GM18499 (cell line): ENCODE measurements around the gene RELN.

Source experiments
- ATAC-seq: cut with Tn5 transposase; IDR thresholded peaks from one replicate; pipeline ENCODE4 v1.9.1; 2021; ENCODE audit warnings: moderate number of reproducible peaks; ENCODE audit not compliant: insufficient read depth, unreplicated experiment

The RELN gene

DNA sequence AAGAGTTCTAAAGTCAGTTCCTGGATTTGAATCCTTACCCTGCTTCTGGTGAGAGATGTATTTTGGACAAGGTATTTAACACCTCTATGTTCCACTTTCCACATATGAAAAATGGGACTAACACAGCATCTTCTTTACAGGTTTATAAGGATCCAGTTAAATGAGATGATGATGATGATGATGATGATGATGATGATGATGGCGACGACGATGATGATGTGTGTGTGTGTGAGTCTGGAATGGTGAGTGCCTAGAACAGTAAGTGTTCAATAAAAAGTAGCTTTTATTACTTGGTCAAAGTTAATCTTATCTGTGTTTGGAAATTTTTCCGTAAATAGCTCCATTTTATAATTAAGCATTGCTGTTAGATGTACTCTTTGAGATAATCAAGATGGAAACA is 295.2 kb downstream of the RELN start:
- ATAC-seq = no peak

DNA sequence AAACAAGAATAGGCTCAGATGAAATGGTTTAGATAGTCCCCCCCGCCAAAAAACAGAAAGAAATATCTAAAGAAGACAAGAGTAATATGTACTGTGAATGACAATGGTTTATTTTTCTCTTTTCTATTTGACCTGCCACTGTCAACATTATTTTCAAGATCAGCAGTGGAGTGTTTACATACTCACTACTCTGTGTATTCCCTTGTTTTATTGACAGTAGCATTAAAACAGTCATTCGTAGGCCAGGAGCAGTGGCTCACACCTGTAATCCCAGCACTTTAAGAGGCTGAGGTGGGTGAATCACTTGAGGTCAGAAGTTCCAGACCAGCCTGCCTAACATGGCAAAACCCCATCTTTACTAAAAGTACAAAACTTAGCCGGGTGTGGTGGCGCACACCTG is 298.2 kb downstream of the RELN start:
- no peak for ATAC-seq

DNA sequence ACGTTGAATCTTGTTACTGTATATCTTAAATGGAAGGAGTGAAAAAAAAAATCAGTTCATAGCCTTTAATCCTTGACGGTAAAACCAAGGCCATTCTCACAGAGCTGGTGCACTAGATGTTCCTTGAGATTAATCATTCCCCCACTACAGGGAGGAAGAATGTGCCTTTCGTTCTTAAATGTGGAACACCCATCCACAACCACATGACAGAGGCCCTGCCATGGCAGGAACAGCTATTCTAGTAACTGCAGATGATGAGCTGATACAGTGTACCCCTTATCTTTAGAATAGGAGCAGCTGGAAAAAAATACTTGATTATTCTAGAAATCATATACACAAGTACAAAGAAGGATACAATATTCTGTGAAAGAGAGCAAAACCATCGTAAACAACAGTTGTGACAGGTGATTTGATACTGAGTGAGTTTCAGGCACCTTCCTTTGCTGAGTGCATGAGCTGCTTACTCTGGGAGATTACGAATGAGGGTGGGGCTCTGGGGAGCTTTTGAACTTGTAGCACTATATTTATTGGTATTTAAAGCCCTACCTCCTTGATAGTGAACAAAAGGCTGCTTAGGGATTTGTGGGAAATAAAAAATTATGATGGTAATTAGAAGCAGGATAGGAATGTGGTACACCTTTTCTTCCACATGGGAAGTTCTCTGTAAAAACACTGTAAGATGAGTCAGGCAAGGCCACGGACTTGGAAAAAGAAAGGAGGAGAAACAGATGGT is 299.1 kb downstream of the RELN start:
- no peak for ATAC-seq

DNA sequence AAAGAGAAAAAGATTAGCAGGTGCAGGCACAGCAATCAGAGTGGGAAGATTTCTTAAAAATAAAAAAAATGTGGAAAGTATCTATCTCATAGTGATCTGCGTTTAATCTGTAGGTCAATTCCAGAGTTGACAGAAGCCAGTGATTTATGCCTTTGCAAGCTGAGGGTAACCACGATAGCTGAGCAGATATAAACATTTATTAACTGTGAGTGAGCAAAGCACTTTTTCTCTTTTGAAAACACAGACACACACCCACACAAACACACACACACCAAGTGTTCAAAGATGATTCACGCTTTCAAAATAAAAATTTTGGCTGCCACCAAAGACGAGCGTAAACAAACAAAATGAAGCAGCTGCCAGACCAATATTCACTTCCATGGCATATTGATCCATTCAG is 300.2 kb downstream of the RELN start:
- ATAC-seq = no peak

DNA sequence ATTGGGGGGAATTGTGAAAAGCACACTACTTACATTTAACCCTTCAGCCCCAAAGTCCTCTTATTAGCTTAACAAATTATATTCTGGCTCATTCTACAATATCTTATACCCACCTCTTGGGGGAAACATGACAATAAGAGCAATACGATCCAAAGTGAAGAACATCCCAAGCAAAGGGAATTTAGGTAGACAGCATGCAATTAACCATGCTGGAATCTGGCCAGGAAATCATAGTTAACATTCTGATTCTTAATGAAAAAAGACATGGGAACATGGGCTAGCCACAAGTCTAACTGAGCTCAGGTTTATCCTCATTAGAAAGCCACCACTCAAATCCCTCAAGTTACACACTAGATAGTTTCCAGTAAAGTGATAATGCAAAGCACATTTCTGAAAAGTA is 301.5 kb downstream of the RELN start:
- no peak for ATAC-seq

DNA sequence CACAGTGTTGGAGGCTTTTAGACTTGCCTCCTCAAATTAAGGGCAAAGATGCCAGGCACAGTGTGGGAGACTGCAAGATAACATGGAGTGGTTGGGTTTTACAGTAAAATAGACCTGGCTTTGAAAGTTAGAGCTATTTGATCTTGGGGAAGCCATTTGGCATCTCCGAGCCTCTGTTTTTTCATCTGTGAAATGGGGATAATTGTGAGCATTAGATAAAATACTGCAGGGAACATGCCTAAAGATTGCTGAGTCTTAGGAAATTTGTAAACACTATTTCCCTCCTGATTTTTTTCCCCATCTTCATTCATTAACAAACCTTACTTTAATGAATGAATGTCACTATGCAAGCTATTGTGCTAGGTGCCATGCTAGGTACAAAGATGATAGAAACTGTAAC is 302.2 kb downstream of the RELN start:
- ATAC-seq = no peak

DNA sequence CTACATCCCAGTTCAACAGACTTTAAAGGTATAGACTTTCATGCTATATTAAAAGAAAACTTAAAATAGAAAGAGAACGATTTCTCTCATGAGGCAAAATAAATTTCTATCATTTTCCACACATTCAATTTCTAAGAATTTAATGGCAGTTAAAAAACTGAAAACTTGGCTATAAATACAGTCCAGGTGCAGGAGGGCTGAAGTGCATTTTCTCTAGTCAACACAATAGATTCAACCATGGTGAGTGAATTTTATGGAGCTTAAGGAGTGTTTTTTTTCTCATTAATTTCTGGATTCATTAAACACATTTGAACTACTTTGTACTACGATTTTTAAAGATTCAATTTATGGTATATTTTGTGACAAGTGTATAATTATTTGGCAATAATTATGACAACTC is 302.7 kb downstream of the RELN start:
- no peak for ATAC-seq

DNA sequence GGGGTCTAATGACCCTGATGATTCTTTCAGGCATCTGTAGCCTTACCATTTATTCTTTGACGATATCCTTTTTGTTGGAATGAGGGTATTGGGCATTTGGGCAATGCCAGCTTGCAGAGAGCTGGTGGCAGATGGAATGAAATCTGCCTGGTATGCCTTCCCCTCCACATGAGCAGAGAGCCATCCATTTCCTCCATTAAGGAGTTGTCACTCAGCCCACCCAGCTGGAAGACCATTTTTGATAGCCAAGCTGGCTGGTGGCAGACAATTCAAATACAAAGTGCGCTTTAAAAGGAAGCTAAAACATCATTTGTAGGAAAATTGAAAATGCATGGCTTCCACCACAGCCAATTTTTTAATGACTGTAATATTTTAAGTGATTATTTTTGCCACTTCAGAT is 303.4 kb downstream of the RELN start:
- no peak for ATAC-seq

DNA sequence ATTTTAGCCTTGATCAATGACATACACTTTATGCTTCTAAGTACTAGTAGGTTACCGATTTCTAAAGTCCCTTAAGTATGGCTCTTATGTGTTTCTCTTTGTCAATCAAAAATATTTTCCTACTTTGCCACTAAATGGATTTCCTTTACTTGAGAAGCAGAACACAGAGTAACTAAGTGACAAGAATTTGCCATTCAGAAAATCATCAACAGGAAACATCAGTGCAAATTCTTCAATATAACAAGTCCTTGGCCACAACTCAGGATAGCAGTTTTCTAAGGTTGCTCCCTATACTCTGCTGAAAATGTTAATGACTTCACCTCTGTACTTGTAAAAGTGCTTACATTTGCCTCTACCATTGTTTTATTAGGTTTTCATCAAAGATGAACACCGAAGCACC is 303.8 kb downstream of the RELN start:
- ATAC-seq = no peak

DNA sequence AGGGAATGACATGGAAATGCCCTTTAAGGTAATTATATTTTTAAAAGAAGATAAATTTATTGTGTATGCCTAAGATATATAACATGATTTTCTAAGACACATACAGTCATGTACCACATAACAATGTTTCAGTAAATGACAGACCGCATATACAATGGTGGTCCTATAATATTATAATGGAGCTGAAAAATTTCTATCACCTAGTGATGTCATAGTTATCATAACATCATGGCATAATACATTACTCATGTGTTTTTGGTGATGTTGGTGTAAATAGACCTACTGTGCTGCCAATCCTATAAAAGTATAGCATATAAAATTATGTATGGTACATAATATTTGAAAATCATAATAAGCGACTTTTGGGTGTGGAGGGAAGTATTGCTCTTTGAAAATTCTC is 306.1 kb downstream of the RELN start:
- no peak for ATAC-seq

DNA sequence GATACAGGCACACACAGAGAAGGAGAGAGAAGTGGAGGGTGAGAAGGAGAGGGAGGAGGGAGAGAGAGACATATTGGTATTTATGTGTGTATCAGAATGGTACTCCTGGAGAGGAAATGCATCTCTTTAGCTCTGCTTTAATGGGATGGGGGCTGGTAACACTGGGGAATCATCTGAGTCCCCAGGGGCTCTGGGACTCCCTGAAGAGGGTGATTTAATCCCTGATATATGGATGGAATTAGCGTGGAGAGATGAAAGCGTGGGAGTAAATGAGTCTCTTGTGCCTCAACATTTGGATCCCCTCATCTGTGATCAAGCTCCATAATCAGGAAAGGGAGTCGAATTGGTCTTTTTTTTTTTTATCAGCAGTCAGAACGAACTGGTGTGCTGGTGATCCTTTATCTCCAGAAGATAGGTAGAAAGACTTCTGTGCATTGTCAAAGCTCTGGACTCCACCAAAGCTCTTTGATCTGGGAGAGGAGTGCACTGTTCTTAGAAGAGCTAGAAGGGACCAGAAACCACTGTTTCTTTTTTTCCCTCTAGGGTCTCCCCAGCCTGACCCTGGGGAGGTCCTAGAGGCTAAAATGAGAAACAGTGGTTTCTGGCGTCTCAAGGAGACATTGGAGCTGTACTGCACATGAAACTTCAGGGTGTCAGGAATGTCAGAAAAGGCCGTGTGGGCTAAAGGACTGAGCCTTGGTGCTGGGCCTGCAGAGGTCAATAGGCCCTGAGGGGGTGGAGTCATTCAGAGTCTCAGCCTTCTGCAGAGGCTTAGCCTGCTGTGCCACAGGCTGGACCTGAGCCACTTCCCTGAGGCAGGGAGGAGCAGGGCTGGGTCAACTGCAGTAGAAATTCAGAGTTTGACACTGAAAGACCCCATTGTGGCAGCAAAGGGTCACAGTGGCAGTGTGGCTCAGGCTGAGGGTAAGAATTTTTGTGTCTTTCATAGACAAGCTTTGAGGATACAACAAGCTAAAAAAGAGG is 309.0 kb downstream of the RELN start:
- no peak for ATAC-seq

DNA sequence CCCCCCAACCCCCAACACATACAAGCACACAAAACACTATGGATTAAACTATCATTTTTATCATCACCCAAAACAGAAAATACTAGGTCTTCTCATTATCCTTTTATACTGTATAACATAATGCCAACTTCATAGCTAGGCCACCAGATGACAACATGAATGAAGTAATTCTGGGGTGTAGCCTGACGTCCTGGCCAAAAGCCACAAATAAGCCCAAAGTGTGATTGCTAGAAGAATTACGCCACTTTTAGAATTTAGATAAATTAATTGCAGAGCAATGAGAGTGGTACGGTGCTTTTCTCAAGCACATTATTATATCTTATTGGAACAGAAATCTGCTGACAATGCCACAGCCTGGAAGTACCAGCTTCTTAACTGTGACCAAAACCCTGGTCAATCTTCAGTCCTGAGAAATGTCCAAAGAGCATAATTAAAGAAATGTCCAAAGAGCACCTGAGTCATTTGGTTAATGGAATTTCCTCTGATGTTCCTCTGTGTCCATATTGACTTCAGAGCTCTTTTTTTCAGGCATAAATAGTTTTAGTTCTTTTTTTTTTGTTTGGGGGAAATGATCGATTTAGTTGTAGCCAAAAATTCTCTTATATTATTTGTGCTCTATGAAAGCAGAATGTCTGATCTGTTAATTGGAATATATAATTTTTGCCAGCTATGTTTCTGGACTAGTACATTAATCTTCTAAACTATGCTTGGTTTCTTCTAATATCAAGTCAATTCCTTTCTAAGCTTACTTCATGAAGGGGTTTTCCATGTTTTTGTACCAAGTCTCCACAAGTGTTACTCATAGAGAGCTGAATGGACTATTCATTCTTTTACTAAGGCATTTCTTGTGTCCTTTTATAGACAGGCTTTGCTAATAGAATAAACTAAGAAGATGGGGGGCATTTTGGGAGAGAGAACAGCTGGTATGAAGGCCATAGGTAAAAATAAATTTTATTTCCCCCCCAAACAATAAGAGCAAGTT is 310.0 kb downstream of the RELN start:
- no peak for ATAC-seq

DNA sequence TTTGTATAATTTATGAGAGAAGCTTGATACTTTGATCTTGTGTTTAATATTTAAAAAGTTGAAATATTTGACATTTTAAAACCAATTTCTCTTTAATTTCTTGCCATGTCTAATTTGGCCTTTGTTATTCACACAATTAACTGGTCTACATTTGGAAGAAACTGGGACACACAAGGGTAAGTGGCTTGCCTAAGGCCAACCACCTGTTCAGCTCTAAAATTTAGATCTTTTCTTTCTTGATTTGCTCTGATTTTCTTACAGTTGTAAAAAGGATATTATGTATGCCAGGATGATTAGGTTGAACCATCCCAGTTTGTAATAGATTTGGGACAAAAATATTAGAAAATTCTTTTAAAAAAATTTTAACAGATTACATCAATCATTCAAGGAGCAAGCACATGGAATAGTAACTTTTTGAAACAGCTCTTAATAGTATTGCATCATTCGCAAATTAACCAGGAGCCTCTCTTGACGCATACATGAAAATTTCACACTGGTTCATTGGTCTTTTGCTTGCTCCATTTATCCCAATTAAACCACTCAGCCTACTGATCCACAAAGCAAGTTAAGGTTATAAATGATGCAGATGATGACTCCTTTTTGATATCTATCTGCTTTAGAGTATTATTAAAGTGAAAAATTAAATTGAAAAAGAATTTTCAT is 321.0 kb downstream of the RELN start:
- no peak for ATAC-seq

DNA sequence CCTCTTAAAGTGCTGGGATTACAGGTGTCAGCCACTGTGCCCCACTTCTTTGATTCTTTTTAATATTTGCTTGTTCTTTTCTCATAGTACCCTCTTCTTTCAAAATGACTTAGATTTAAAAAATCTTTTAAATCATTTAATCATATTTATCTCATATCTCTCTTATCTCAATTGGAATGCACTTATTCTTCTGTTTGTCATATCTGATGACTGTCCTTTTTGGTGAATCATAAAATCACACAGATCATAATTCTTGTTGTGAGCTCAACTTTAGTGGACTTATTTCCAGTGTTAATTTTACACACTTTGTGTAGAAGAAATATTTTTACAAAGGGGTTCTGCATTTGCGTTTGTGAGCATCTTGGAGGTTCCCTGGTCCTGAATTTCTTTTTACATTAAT is 323.1 kb downstream of the RELN start:
- no peak for ATAC-seq

DNA sequence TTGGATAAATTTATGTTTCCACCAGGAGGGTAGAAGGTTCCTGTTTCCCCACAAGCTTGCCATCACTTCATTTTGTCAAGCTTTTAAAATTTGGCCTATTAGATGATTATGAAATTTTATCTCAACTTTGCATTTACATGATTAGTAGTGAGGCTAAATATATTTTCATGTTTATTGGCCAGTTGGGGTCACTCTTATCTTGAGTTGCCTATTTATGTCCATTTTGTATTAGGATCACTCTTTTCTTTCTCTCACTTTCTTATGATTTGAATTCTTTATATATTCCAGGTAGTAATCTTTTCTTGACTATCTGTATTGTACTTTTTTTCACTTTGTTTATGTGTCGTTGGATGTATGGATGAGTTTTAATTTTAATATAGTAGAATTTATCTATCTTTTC is 324.9 kb downstream of the RELN start:
- no peak for ATAC-seq

DNA sequence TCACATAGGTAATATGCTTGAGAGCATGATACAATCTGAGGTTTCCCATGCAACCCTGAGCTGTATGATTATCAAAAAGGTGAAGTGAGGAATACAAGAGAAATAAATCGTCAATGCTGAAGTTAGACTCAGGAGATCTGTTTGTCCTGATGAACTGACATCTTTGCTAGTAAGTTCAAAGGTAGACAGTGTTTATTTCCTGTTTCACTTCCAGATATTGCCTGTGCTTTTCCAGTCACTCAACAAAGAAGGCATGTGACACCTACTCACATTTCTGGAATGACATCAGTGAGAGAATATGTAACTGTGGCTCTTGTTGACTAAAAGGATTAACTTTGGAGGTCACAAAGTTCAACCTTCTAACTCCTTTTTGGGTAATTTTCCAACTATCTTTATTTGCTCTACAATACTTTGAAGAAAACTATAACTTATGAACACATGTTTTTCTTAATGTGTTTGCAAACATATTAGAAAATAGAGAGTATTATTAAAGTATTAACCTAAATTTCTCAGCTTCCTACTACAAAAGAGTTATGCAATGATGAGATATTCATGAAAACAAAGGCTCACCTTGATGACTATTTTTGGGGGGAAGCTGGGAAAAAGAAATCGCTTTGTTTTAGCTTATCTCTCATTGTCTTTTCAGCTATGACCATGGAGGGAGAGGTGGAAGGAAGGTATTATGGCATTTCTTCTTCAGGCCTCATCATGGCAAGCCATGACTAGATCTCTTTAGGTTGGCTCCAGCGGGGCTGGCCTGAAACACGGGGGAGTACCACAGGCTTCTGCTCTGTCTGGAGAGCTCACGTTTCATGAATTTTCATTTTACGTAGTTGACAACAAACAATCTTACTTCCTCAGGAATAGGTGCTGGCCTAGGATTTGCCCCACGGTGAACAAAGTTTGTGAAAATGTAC is 328.7 kb downstream of the RELN start:
- ATAC-seq = no peak

DNA sequence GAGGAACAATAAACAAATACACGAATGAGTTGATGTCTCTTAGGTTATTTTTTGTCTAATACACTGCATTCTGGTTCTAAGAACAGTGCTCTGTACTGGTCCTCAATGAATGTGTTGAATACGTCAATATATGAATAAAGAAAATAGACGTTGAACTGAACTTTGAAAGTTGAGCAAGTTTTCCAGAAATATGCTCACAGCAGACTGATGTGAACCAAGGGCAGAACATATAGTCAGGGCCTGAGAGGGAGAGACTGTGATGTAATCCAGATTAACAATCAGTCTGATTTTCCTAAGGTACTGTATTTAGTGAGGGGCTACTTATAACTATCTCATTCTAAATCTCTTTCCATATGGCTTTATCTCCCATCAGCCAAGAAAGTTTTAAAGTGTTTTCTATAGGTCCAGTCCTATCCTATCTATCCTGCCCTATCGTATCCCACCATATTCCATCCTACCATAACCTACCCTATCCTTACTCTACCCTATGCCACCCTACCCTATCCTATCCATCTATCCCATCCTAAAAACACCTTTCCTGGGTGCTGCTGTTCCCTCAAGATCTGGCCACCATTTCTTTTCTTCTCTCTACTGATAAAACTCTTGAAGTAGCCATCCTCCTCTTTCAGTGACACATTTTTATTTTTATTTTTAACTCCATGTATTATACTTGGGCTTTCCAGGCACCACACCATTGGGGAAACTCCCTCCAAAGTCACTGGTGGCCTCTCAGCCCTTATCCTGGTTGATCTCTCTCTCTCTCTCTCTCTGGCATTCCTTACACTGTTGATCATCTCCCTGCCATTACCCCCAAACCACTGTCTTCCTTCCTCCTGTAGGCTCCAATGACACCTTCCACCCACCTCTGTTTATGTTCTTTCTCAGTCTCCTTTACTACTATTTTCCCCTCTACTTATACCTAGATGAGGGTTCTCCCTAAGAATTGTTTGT is 331.1 kb downstream of the RELN start:
- ATAC-seq = no peak

DNA sequence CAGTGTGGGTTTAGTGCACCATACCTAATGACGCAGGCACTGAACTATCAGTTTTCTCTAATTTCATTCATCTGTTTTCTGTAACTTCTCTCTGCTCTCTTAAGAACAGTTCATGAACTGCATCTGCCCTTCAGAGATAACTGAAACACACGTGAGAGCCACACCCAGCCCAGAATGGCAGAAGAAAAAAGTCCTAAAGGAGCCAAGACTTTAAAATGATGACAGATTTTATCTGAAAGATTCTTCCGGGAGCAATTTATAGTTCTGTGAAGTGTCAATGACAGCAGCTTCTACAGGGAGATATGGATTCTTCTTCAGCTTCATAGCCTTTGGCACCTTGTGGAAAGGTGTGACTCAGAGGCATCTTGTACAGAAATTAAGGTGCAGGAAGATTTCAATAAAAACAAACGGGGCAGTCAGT is 332.0 kb downstream of the RELN start:
- ATAC-seq = no peak
